ENCODE results near the gene LRRC75A. TPM values are rescaled to one million over a fixed set of nuclear protein-coding genes. Genes with fewer than 3 reads are reported as not detected.

The LRRC75A gene
- total and polyA plus RNA-seq, 2 donors (not counting 1 experiment from before 2014, with no cell fraction given), result 0.64 to 3.1 TPM

DNA sequence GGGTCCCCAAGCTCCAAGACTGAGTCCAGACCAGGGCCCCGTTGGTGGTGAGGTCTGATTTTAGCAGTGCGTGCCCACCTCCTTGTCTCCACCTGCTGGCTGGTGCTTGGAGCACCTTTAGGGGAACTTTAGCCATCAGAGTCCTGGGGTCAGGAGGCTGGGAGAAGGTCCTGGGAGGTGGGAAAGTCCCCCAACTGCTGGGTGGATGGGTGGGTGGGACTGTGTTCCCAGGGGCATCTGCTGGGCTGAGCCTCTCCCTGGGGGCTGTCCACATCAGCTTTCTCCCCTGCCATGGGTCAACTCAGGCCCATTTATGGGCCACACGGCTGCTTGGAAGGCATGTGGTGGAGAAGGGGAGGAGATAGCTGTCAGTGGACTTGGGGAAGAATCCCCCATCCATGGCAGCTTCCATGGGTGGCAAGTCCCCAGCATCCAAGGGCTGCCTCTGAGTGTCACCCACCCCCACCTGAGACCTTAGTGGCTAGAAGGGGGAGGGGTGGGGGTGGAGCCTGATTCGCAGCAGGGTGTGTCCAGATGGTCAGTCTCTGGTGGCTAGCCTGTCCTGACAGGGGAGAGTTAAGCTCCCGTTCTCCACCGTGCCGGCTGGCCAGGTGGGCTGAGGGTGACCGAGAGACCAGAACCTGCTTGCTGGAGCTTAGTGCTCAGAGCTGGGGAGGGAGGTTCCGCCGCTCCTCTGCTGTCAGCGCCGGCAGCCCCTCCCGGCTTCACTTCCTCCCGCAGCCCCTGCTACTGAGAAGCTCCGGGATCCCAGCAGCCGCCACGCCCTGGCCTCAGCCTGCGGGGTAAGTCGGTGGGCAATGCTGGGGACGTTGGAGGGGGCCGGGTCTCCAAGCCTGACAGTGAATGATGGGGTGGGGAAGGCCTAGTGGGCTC is 76.7 kb downstream of the LRRC75A start, which contains the start of gene TRPV2:
Gene TRPV2 (plus strand): TSS at position 541 of the 894 bp plus-strand sequence. CDS start 2,098 bp downstream, outside the sequence.
- TF ChIP-seq, protein P1, sequence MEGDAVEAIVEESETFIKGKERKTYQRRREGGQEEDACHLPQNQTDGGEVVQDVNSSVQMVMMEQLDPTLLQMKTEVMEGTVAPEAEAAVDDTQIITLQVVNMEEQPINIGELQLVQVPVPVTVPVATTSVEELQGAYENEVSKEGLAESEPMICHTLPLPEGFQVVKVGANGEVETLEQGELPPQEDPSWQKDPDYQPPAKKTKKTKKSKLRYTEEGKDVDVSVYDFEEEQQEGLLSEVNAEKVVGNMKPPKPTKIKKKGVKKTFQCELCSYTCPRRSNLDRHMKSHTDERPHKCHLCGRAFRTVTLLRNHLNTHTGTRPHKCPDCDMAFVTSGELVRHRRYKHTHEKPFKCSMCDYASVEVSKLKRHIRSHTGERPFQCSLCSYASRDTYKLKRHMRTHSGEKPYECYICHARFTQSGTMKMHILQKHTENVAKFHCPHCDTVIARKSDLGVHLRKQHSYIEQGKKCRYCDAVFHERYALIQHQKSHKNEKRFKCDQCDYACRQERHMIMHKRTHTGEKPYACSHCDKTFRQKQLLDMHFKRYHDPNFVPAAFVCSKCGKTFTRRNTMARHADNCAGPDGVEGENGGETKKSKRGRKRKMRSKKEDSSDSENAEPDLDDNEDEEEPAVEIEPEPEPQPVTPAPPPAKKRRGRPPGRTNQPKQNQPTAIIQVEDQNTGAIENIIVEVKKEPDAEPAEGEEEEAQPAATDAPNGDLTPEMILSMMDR (conservative IDR thresholded peaks at IDR 0.05 in 1 of 2, IDR thresholded peaks at IDR 0.05 in 1 of 2; ENCODE audit: low read depth in 1 of 2, low read length in 2 of 2), result no peak
- TF ChIP-seq EZH2 (IDR thresholded peaks at IDR 0.05; ENCODE audit: low read length, missing control alignments), result no peak
- Histone ChIP-seq H3K27me3 (ENCODE audit: control insufficient read depth, insufficient read depth, low read length) (no peaks in the 10 kb centered on the region), H3K27ac (ENCODE audit: insufficient read depth, low read length) (peak within 1 kb of the TSS; percentile 96), H4K20me1 (ENCODE audit: control insufficient read depth, extremely low read depth, insufficient read depth, low read length) (no peaks in the 10 kb centered on the region), H3K9me3 (ENCODE audit: control insufficient read depth, insufficient read depth, low read depth, low read length) (no peaks in the 10 kb centered on the region), H3K4me2 (ENCODE audit: extremely low read depth, insufficient read depth, low read length) (peak within 1 kb of the TSS; percentile 93), H3K4me1 (ENCODE audit: control insufficient read depth, extremely low read depth, insufficient read depth, low read length) (peaks cover 30% of the 10 kb centered on the region), H2AFZ (ENCODE audit: low read length) (peak within 1 kb of the TSS; percentile 51), H3K9ac (ENCODE audit: insufficient read depth, low read length) (peak within 1 kb of the TSS; percentile 87), H3K4me3 (replicated peaks in 1 of 4; ENCODE audit: control extremely low read depth in 1 of 4, insufficient read depth in 1 of 4, low read depth in 3 of 4, low read length in 4 of 4) (peak within 1 kb of the TSS; percentile 53 to 70 (median 60)), H3K79me2 (ENCODE audit: control insufficient read depth, insufficient read depth, low read length) (peaks cover 23% of the 10 kb centered on the region), H3K36me3 (ENCODE audit: control insufficient read depth, insufficient read depth, low read length) (peaks cover 13% of the 10 kb centered on the region)
- no peak for DNase-seq (ENCODE audit: low read depth in 2 of 2)

DNA sequence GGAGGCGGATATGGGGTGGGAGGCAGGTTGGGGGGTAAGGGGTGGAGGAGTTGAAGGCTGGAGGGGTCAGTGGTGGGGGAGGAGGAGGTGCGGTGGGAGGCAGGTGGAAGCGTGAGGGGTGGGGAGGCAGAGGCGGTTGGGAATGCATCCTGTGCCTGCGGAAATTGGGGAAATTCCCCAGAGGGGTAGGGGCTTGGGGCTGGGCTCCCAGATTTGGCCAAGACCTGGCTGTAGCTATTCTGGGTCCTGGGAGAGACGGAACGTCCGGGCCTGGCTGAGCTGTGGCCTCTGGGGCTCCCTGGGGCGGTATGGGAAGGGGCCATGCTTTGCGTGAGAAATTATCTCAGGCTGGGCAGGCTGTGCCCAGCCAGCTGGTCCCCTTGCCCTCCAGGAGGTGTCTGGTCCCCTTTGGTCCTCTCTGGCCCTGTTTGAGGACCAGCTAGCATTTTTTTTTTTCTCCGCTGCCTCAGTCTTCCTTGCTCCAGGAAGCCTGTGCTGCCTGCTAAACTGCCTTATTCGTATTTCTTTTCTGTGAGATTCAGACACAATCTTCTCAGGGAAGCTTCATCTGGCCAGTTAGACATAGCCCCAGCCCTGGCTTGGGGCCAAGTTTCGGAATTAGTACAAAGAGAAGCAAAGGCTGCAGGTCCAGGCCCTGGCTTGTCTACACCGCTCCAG is 83.9 kb downstream of the LRRC75A start:
- no peaks in the 10 kb centered on the region for H3K79me2 ChIP-seq (ENCODE audit: control insufficient read depth, insufficient read depth, low read length)
- no peaks in the 10 kb centered on the region for H3K27me3 ChIP-seq (ENCODE audit: control insufficient read depth, insufficient read depth, low read length)
- H3K36me3 ChIP-seq (ENCODE audit: control insufficient read depth, insufficient read depth, low read length), result no peaks in the 10 kb centered on the region
- no peaks in the 10 kb centered on the region for H4K20me1 ChIP-seq (ENCODE audit: control insufficient read depth, extremely low read depth, insufficient read depth, low read length)
- H3K27ac ChIP-seq (ENCODE audit: insufficient read depth, low read length), result no peak overlapping the region
- H3K9me3 ChIP-seq (ENCODE audit: control insufficient read depth, insufficient read depth, low read depth, low read length), result no peaks in the 10 kb centered on the region
- no peak overlapping the region for H3K9ac ChIP-seq (ENCODE audit: insufficient read depth, low read length)
- TF ChIP-seq, protein P1 (conservative IDR thresholded peaks at IDR 0.05 in 1 of 2, IDR thresholded peaks at IDR 0.05 in 1 of 2; ENCODE audit: low read depth in 1 of 2, low read length in 2 of 2), result no peak
- TF ChIP-seq EZH2 (IDR thresholded peaks at IDR 0.05; ENCODE audit: low read length, missing control alignments), result no peak
- no peak overlapping the region for H3K4me3 ChIP-seq (replicated peaks in 1 of 4; ENCODE audit: control extremely low read depth in 1 of 4, insufficient read depth in 1 of 4, low read depth in 3 of 4, low read length in 4 of 4)
- H3K4me1 ChIP-seq (ENCODE audit: control insufficient read depth, extremely low read depth, insufficient read depth, low read length), result no peaks in the 10 kb centered on the region
- no peak overlapping the region for H2AFZ ChIP-seq (ENCODE audit: low read length)
- H3K4me2 ChIP-seq (ENCODE audit: extremely low read depth, insufficient read depth, low read length), result no peak overlapping the region
- peak; percentile 43 to 58 for DNase-seq (ENCODE audit: low read depth in 2 of 2)
